Upper lobe of left lung (tissue), 6 donors: ENCODE data around the gene ENTREP3. TPM values are rescaled to one million over a fixed set of nuclear protein-coding genes. Genes with fewer than 3 reads are reported as not detected.

Experiments
- ATAC-seq, 2 donors: fragments of 200-7000 bp; cut with Tn5 transposase; one replicate each; pipeline ENCODE4 v1.9.1; 2022; ENCODE audit warnings: mild to moderate bottlenecking in 2 of 2, moderate library complexity in 2 of 2; ENCODE audit not compliant: low FRiP score in 2 of 2
- DNase-seq, 2 donors: peaks; one replicate each; pipeline ENCODE4 v3.0.0-alpha.2; 2019 to 2020
- H3K27ac ChIP-seq, 4 donors: fragments of 200-600 bp; sonication (generic); one replicate each; pipeline ENCODE4 v1.5.1; 2016 to 2019
- H3K27me3 ChIP-seq, 4 donors: fragments of 200-600 bp; sonication (generic); one replicate each; pipeline ENCODE4 v1.5.1; 2017 to 2019
- H3K36me3 ChIP-seq, 4 donors: fragments of 200-600 bp; sonication (generic); one replicate each; pipeline ENCODE4 v1.5.1; 2016 to 2019
- H3K4me1 ChIP-seq, 4 donors: fragments of 200-600 bp; sonication (generic); one replicate each; pipeline ENCODE4 v1.5.1; 2018 to 2019
- H3K4me3 ChIP-seq, 4 donors: fragments of 200-600 bp; sonication (generic); one replicate each; pipeline ENCODE4 v1.5.1; 2017 to 2019; ENCODE audit warnings: mild to moderate bottlenecking in 2 of 4, moderate library complexity in 1 of 4
- H3K9me3 ChIP-seq, 4 donors: fragments of 200-600 bp; sonication (generic); one replicate each; pipeline ENCODE4 v1.5.1; 2018 to 2019
- CTCF ChIP-seq, 6 experiments: fragments of 450-650 bp in 4 of 6; fragments of 200-600 bp in 2 of 6; sonication (generic) in 2 of 6; IDR thresholded peaks; one replicate each; pipeline ENCODE4 v1.5.1; 2016 to 2019; ENCODE audit warnings: antibody characterized with exemption in 6 of 6
- EP300 ChIP-seq, 4 donors: sonication (generic); formaldehyde crosslinking; IDR thresholded peaks; one replicate each; pipeline ENCODE4 v1.5.1; 2017; ENCODE audit warnings: antibody characterized with exemption in 4 of 4, control low read depth in 2 of 4
- POLR2A ChIP-seq, 4 donors: fragments of 450-650 bp; IDR thresholded peaks; one replicate each; pipeline ENCODE4 v1.5.1; 2016 to 2017; ENCODE audit warnings: antibody characterized with exemption in 4 of 4, mild to moderate bottlenecking in 2 of 4
- POLR2AphosphoS5 ChIP-seq, 2 donors: sonication (generic); formaldehyde crosslinking; IDR thresholded peaks; one replicate each; pipeline ENCODE4 v1.5.1; 2017; ENCODE audit warnings: antibody characterized with exemption in 2 of 2
- WGBS, 2 donors: methylation state at CpG; one replicate each; pipeline ENCODE4 v1.1.5; 2017 to 2018; 5-methylcytosine and 5-hydroxymethylcytosine counted together
- total RNA-seq, 6 donors: library from RNA; depleted of rRNA in 4 of 6; stranded (reverse); fragments of >200 nt in 4 of 6; gene quantifications; one replicate each; pipeline versions ENCODE4 v1.1.0 to v1.2.1, GENCODE V29; 2016 to 2021
- donor health status: DM: no; HTN: no; CAD: no; lungs with moderate emphysema.
- donor health status: DM: no; HTN: yes; CAD: no; lungs with severe emphysema.

ENTREP3 gene
- total RNA-seq, 6 donors from 2014 or later: 9.3 to 30.3 (median 20.6) TPM

- WGBS, 2 donors: 4 to 10% methylated on average over 6 to 9 of the region's 13 CpGs
- Histone ChIP-seq H3K4me3 (peak overlapping the region; percentile 68 to 88 (median 74)), H3K36me3 (peaks cover 0 to 10% (median 3%) of the 10 kb centered on the region in 4 donors), H3K9me3 (no peaks in the 10 kb centered on the region), H3K27me3 (no peaks in the 10 kb centered on the region), H3K27ac (peak overlapping the region; percentile 97 to 100 (median 98)), H3K4me1 (peaks cover 26 to 32% (median 27%) of the 10 kb centered on the region in 4 donors)
- DNase-seq (no peak), ATAC-seq (no peak)
- TF ChIP-seq EP300 (IDR thresholded peaks at IDR 0.05): no peak
- TF ChIP-seq POLR2A (IDR thresholded peaks at IDR 0.05): no peak
- TF ChIP-seq CTCF (IDR thresholded peaks at IDR 0.05): no peak
- no peak for TF ChIP-seq POLR2AphosphoS5 (IDR thresholded peaks at IDR 0.05)
Observed at GRCh38 chr1:155209312-155209721, 46.0 kb downstream of the ENTREP3 start.

- H3K9me3 ChIP-seq: no peaks in the 10 kb centered on the region
- peaks cover 0 to 10% (median 3%) of the 10 kb centered on the region in 4 donors for H3K36me3 ChIP-seq
- ATAC-seq (peak; percentile 88 to 92), DNase-seq (peak; percentile 93 to 97)
- peak within 1 kb of the TSS; percentile 68 to 88 (median 74) for H3K4me3 ChIP-seq
- peaks cover 26 to 32% (median 27%) of the 10 kb centered on the region in 4 donors for H3K4me1 ChIP-seq
- 1% methylated on average over 35 of the region's 64 CpGs; no CpG with 5 or more reads in 1 of the 2 donors for WGBS, 2 donors
- H3K27me3 ChIP-seq: no peaks in the 10 kb centered on the region
- H3K27ac ChIP-seq: peak within 1 kb of the TSS; percentile 97 to 100 (median 98)
- peak in 1 of 4 donors; percentile 4 for TF ChIP-seq EP300 (IDR thresholded peaks at IDR 0.05)
- TF ChIP-seq POLR2AphosphoS5 (IDR thresholded peaks at IDR 0.05): peak; percentile 72 to 78
- TF ChIP-seq POLR2A (IDR thresholded peaks at IDR 0.05): peak in 3 of 4 donors; percentile 24 to 94 (median 70)
- TF ChIP-seq CTCF (IDR thresholded peaks at IDR 0.05): peak in 1 of 6 experiments; percentile 39
Observed at GRCh38 chr1:155208541-155209311, 46.6 kb downstream of the ENTREP3 start, which contains the start of gene MTX1. TSS of gene MTX1 (plus strand) at chr1:155208695. CDS start at chr1:155208805, 110 bp downstream.

GRCh38 chr1:155207806-155208540 is 47.3 kb downstream of the ENTREP3 start, which contains the start of gene THBS3:
TSS of gene THBS3 (minus strand) at chr1:155207897. CDS start at chr1:155207876, 21 bp downstream.
- TF ChIP-seq POLR2AphosphoS5 (IDR thresholded peaks at IDR 0.05): no peak
- H3K27ac ChIP-seq: peak within 1 kb of the TSS; percentile 97 to 100 (median 98)
- ATAC-seq (peak; percentile 1 to 43), DNase-seq (no peak)
- H3K4me1 ChIP-seq: peaks cover 26 to 32% (median 27%) of the 10 kb centered on the region in 4 donors
- H3K4me3 ChIP-seq: peak within 1 kb of the TSS; percentile 68 to 88 (median 74)
- WGBS, 2 donors: 20 to 23% methylated on average over 16 to 17 of the region's 17 CpGs
- H3K27me3 ChIP-seq: no peaks in the 10 kb centered on the region
- H3K9me3 ChIP-seq: no peaks in the 10 kb centered on the region
- H3K36me3 ChIP-seq: peaks cover 0 to 10% (median 3%) of the 10 kb centered on the region in 4 donors

GRCh38 chr1:155206891-155207805 is 48.1 kb downstream of the ENTREP3 start:
- H3K36me3 ChIP-seq: peaks cover 0 to 9% (median 2%) of the 10 kb centered on the region in 4 donors
- H3K27ac ChIP-seq: peak overlapping the region; percentile 97 to 100 (median 98)
- H3K9me3 ChIP-seq: no peaks in the 10 kb centered on the region
- H3K4me1 ChIP-seq: peaks cover 26 to 32% (median 27%) of the 10 kb centered on the region in 4 donors
- peak; percentile 51 to 66 for ATAC-seq
- H3K27me3 ChIP-seq: no peaks in the 10 kb centered on the region
- peak overlapping the region in 3 of 4 donors; percentile 70 to 88 (median 79) for H3K4me3 ChIP-seq
- TF ChIP-seq POLR2AphosphoS5 (IDR thresholded peaks at IDR 0.05) (peak in 1 of 2 donors; percentile 9), POLR2A (IDR thresholded peaks at IDR 0.05) (no peak), CTCF (IDR thresholded peaks at IDR 0.05) (peak; percentile 62 to 90 (median 84)), EP300 (IDR thresholded peaks at IDR 0.05) (no peak)
- DNase-seq: peak; percentile 36 to 90
- WGBS, 2 donors: 34 to 35% methylated on average over 13 of the region's 13 CpGs
